HG03442 (cell line): ENCODE data around the gene PLD1.
"Not testable (repeated sequence)": the region's sequence is repeated elsewhere in the genome, so short reads cannot be mapped to it uniquely, and the experiment has no call there.

ENCODE experiments used
- ATAC-seq: cut with Tn5 transposase; IDR thresholded peaks from one replicate; pipeline ENCODE4 v1.9.1; 2021; ENCODE audit warnings: mild to moderate bottlenecking, moderate library complexity; ENCODE audit not compliant: unreplicated experiment

The PLD1 gene

GRCh38 chr3:171626799-171627198, 183.5 kb downstream of the PLD1 start:
- ATAC-seq, result not testable (repeated sequence)

- no peak for ATAC-seq
These were observed 188.2 kb downstream of the PLD1 start for GRCh38 chr3:171622126-171622525.

- no peak for ATAC-seq
These were observed 189.4 kb downstream of the PLD1 start for GRCh38 chr3:171620825-171621434.

GRCh38 chr3:171616798-171617197, 193.5 kb downstream of the PLD1 start:
- ATAC-seq, result no peak

- ATAC-seq, result no peak
These were observed 194.6 kb downstream of the PLD1 start for GRCh38 chr3:171615686-171616085.

GRCh38 chr3:171615281-171615680, 195.0 kb downstream of the PLD1 start:
- ATAC-seq, result no peak

- ATAC-seq, result no peak
These were observed 195.9 kb downstream of the PLD1 start for GRCh38 chr3:171614318-171614921.

GRCh38 chr3:171607452-171607851, 202.8 kb downstream of the PLD1 start:
- no peak for ATAC-seq

GRCh38 chr3:171606151-171606751, 204.0 kb downstream of the PLD1 start:
- ATAC-seq, result no peak

- ATAC-seq, result no peak
These were observed 205.9 kb downstream of the PLD1 start for GRCh38 chr3:171604370-171604769.

- no peak for ATAC-seq
These were observed 208.2 kb downstream of the PLD1 start for GRCh38 chr3:171602072-171602471.

- ATAC-seq, result no peak
These were observed 210.3 kb downstream of the PLD1 start for GRCh38 chr3:171600030-171600429.

- ATAC-seq, result no peak
These were observed 211.3 kb downstream of the PLD1 start for GRCh38 chr3:171598990-171599389.

- ATAC-seq, result no peak
These were observed 217.5 kb downstream of the PLD1 start for GRCh38 chr3:171592786-171593185.

- no peak for ATAC-seq
These were observed 219.2 kb downstream of the PLD1 start for GRCh38 chr3:171591070-171591469.

- ATAC-seq, result no peak
These were observed 224.0 kb downstream of the PLD1 start for GRCh38 chr3:171586274-171586673.

- ATAC-seq, result no peak
These were observed 225.2 kb downstream of the PLD1 start for GRCh38 chr3:171585039-171585438.

- no peak for ATAC-seq
These were observed 226.2 kb downstream of the PLD1 start for GRCh38 chr3:171584100-171584499.

- ATAC-seq, result no peak
These were observed 235.6 kb downstream of the PLD1 start for GRCh38 chr3:171574556-171575240.

GRCh38 chr3:171569571-171570132, 240.6 kb downstream of the PLD1 start:
- no peak for ATAC-seq

GRCh38 chr3:171568766-171569165, 241.5 kb downstream of the PLD1 start:
- ATAC-seq, result no peak
